Measurements from ENCODE around the gene SCARB2. TPM values are rescaled to one million over a fixed set of nuclear protein-coding genes. Genes with fewer than 3 reads are reported as not detected.

SCARB2 gene
- total and polyA plus RNA-seq, 2 donors (not counting 3 experiments of a cell fraction or from before 2014, with no cell fraction given): 75.2 to 116 TPM

DNA sequence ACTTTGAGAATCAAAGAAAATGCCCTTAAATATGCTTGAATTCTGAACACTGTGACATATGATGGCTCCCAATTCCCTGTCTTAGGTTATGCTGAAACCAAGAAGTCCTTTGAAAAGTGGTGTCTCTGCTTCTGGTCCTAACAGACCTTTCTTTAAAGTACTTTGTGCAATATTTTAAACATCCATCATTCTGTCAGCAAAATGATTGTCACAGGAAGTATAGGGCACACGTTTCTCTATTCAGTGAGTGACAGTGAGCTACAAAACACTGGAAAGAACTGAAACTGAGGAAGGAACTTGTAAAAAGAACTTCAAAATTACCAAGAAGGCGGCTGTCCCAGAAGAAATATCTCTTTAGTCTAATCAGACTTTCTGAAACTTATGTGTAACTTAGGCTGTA is 53.3 kb downstream of the SCARB2 start:
- no peak for DNase-seq (ENCODE audit: low read depth, low spot score)
- Histone ChIP-seq H3K9ac (replicated peaks; ENCODE audit: extremely low read depth, insufficient read depth, low read length) (no peak overlapping the region), H3K4me3 (replicated peaks in 1 of 3; ENCODE audit: insufficient read depth in 1 of 3, low read depth in 1 of 3, low read length in 3 of 3) (no peak overlapping the region), H3K9me3 (replicated peaks; ENCODE audit: control insufficient read depth, insufficient read depth, low read length) (no peaks in the 10 kb centered on the region), H3K4me2 (ENCODE audit: insufficient read depth, low read length) (no peak overlapping the region), H3K4me1 (ENCODE audit: control insufficient read depth, extremely low read depth, insufficient read depth, low read length) (peaks cover 11% of the 10 kb centered on the region), H3K79me2 (ENCODE audit: control insufficient read depth, insufficient read depth, low read length) (no peaks in the 10 kb centered on the region), H3K36me3 (ENCODE audit: control insufficient read depth in 2 of 2, extremely low read depth in 1 of 2, insufficient read depth in 2 of 2, low read length in 2 of 2) (peaks cover 10 to 14% of the 10 kb centered on the region in 2 experiments), H3K27ac (ENCODE audit: insufficient read depth, low read depth, low read length) (no peak overlapping the region), H3K27me3 (ENCODE audit: control insufficient read depth in 2 of 2, insufficient read depth in 2 of 2, low read length in 2 of 2) (no peaks in the 10 kb centered on the region), H3K9me1 (replicated peaks; ENCODE audit: control insufficient read depth, extremely low read depth, insufficient read depth, low read length) (no peaks in the 10 kb centered on the region), H2AFZ (ENCODE audit: low read depth, low read length) (no peak overlapping the region), H4K20me1 (replicated peaks; ENCODE audit: control insufficient read depth, extremely low read depth, insufficient read depth, low read length) (no peaks in the 10 kb centered on the region)
- no peak for TF ChIP-seq POLR2AphosphoS5 (IDR thresholded peaks at IDR 0.05; ENCODE audit: insufficient read depth, low read depth, low read length)
- no peak for TF ChIP-seq GATA2 (IDR thresholded peaks at IDR 0.05; ENCODE audit: insufficient read depth, insufficient read length, low read depth, low read length)
- TF ChIP-seq, protein P1, sequence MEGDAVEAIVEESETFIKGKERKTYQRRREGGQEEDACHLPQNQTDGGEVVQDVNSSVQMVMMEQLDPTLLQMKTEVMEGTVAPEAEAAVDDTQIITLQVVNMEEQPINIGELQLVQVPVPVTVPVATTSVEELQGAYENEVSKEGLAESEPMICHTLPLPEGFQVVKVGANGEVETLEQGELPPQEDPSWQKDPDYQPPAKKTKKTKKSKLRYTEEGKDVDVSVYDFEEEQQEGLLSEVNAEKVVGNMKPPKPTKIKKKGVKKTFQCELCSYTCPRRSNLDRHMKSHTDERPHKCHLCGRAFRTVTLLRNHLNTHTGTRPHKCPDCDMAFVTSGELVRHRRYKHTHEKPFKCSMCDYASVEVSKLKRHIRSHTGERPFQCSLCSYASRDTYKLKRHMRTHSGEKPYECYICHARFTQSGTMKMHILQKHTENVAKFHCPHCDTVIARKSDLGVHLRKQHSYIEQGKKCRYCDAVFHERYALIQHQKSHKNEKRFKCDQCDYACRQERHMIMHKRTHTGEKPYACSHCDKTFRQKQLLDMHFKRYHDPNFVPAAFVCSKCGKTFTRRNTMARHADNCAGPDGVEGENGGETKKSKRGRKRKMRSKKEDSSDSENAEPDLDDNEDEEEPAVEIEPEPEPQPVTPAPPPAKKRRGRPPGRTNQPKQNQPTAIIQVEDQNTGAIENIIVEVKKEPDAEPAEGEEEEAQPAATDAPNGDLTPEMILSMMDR (IDR thresholded peaks at IDR 0.05; ENCODE audit: extremely low read depth in 1 of 2, insufficient read depth in 1 of 2, low read depth in 1 of 2, low read length in 2 of 2): no peak
- TF ChIP-seq FOS (IDR thresholded peaks at IDR 0.05; ENCODE audit: borderline replicate concordance, insufficient read depth, low read length): no peak
- no peak for TF ChIP-seq JUN (IDR thresholded peaks at IDR 0.05; ENCODE audit: borderline replicate concordance, insufficient read depth, insufficient read length, low read depth)
- no peak for TF ChIP-seq MYC (IDR thresholded peaks at IDR 0.05; ENCODE audit: low read depth, low read length)
- no peak for TF ChIP-seq POLR2A (IDR thresholded peaks at IDR 0.05; ENCODE audit: low read depth, low read length)
- no peak for TF ChIP-seq EZH2 (IDR thresholded peaks at IDR 0.05; ENCODE audit: borderline replicate concordance, low read depth, low read length, severe bottlenecking)
- TF ChIP-seq, protein P2, sequence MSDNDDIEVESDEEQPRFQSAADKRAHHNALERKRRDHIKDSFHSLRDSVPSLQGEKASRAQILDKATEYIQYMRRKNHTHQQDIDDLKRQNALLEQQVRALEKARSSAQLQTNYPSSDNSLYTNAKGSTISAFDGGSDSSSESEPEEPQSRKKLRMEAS (IDR thresholded peaks at IDR 0.05; ENCODE audit: insufficient read depth, insufficient read length): no peak
- FAIRE-seq: peak; percentile 12
- intact Hi-C loops (cut with micrococcal nuclease): no loop called here
- dilution Hi-C loops (cut with MboI; ENCODE audit: extremely low pct_ligation_motif_present, low sequenced_read_pairs): no loop called here
- TSS peak; percentile 33 for BruUV-seq (replicated peaks)
- POLR2A ChIA-PET: no interaction called here
- CTCF ChIA-PET: interaction anchor here (1.8 kb wide), 1 partner anchor 19 kb away, joined by 6 read pairs; no protein-coding TSS in a partner anchor
